ELR (cell line): ENCODE data around the gene EEF1G.
"Not testable (repeated sequence)": the region's sequence is repeated elsewhere in the genome, so short reads cannot be mapped to it uniquely, and the experiment has no call there.

Source experiments
- DNase-seq: peaks from one replicate; pipeline ENCODE4 v3.0.0-alpha.2; 2015; ENCODE audit warnings: low read depth

EEF1G gene

GRCh38 chr11:62603072-62603408 is 29.3 kb upstream of the EEF1G start:
- no peak for DNase-seq

- DNase-seq, result peak; percentile 59
These were observed 28.7 kb upstream of the EEF1G start for GRCh38 chr11:62602141-62603071.

- peak; percentile 98 for DNase-seq
These were observed 27.9 kb upstream of the EEF1G start, which contains the start of gene MTA2 for GRCh38 chr11:62601372-62602140. Gene MTA2 (minus strand): TSS chr11:62601865. CDS start chr11:62601450, 415 bp downstream.

- DNase-seq, result peak; percentile 51
These were observed 27.4 kb upstream of the EEF1G start for GRCh38 chr11:62601122-62601371.

- DNase-seq, result peak; percentile 30
These were observed 26.9 kb upstream of the EEF1G start for GRCh38 chr11:62600367-62601121.

- no peak for DNase-seq
These were observed 26.2 kb upstream of the EEF1G start for GRCh38 chr11:62599901-62600300.

- peak; percentile 99 for DNase-seq
These were observed 25.5 kb upstream of the EEF1G start for GRCh38 chr11:62599069-62599696.

- DNase-seq, result no peak
These were observed 21.4 kb upstream of the EEF1G start for GRCh38 chr11:62595124-62595523.

- peak; percentile 82 for DNase-seq
These were observed 19.8 kb upstream of the EEF1G start for GRCh38 chr11:62593434-62594044.

GRCh38 chr11:62592989-62593421 is 19.3 kb upstream of the EEF1G start:
- DNase-seq, result no peak

GRCh38 chr11:62592146-62592815 is 18.6 kb upstream of the EEF1G start:
- no peak for DNase-seq

- peak; percentile 99 for DNase-seq
These were observed 17.9 kb upstream of the EEF1G start, which contains the start of gene TUT1 for GRCh38 chr11:62591448-62592145. Gene TUT1 (minus strand): TSS chr11:62591523. CDS start chr11:62591485, 38 bp downstream.

GRCh38 chr11:62588966-62589637 is 15.4 kb upstream of the EEF1G start:
- peak; percentile 68 for DNase-seq

GRCh38 chr11:62585356-62585755 is 11.7 kb upstream of the EEF1G start:
- DNase-seq, result not testable (repeated sequence)

- not testable (repeated sequence) for DNase-seq
These were observed 8.0 kb upstream of the EEF1G start for GRCh38 chr11:62581735-62582134.

GRCh38 chr11:62580959-62581715 is 7.4 kb upstream of the EEF1G start:
- no peak for DNase-seq

GRCh38 chr11:62579252-62579651 is 5.6 kb upstream of the EEF1G start:
- DNase-seq, result no peak

GRCh38 chr11:62578541-62578940 is 4.8 kb upstream of the EEF1G start:
- no peak for DNase-seq
